Esophagus squamous epithelium (tissue), 4 donors: ENCODE measurements around the gene SOD1.

Source experiments
- CTCF ChIP-seq, 6 experiments: fragments of 450-650 bp in 4 of 6; fragments of 200-600 bp in 2 of 6; sonication (generic) in 2 of 6; IDR thresholded peaks; one replicate each; pipeline ENCODE4 v1.5.1; 2016 to 2019; ENCODE audit warnings: antibody characterized with exemption in 6 of 6, mild to moderate bottlenecking in 4 of 6, moderate library complexity in 4 of 6
- POLR2A ChIP-seq, 4 donors: fragments of 450-650 bp; IDR thresholded peaks; one replicate each; pipeline ENCODE4 v1.6.1; 2017; ENCODE audit warnings: antibody characterized with exemption in 4 of 4, mild to moderate bottlenecking in 4 of 4, moderate library complexity in 3 of 4

DNA sequence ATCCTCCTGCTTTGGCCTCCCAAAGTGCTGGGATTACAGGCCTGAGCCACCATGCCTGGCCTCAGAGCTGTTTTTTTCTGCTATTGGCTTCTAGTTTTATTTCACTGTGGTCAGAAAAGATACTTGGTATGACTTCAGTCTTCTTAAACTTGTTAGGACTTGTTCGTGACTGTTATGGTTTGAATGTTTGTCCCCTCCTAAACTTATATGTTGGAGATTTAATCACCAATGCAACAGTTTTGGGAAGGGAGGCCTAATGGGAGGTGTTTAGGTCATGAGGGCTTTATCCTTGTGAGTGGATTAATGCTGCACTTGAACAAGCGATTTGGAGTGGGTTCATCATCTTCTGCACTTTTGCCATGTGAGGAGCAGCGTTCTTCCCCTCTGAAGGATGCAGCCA lies 24.5 kb upstream of the SOD1 start:
- TF ChIP-seq CTCF (IDR thresholded peaks at IDR 0.05) = no peak
- TF ChIP-seq POLR2A (IDR thresholded peaks at IDR 0.05) = no peak
